Adrenal gland (tissue), 12 donors: ENCODE measurements around the gene FMNL2. TPM values are rescaled to one million over a fixed set of nuclear protein-coding genes. Genes with fewer than 3 reads are reported as not detected.
A peak's percentile ranks its signal among the peaks of the same experiment; 100 is the strongest.

Experiments
- DNase-seq, 7 donors: peaks; one replicate each; pipeline ENCODE4 v3.0.0-alpha.2; 2019 to 2020
- H3K27ac ChIP-seq, 5 donors: fragments of 200-600 bp; sonication (generic) in 4 of 5; 1 replicate in 3 of 5; 2 replicates in 2 of 5; pipeline versions ENCODE4 v1.5.1 to v1.8.0; 2016 to 2020; ENCODE audit warnings: mild to moderate bottlenecking in 1 of 5
- H3K27me3 ChIP-seq: fragments of 200-600 bp; 2 replicates; pipeline ENCODE4 v1.8.0; 2021
- H3K36me3 ChIP-seq, 2 donors: fragments of 200-600 bp; replicated peaks in 1 of 2; 1 replicate in 1 of 2; 2 replicates in 1 of 2; pipeline versions ENCODE4 v1.5.1 to v1.8.0; 2018 to 2022
- H3K4me1 ChIP-seq, 2 donors: fragments of 200-600 bp; replicated peaks in 1 of 2; 1 replicate in 1 of 2; 2 replicates in 1 of 2; pipeline versions ENCODE4 v1.5.1 to v1.8.0; 2018 to 2021
- H3K4me3 ChIP-seq, 4 donors: fragments of 200-600 bp; sonication (generic) in 3 of 4; one replicate each; pipeline ENCODE4 v1.5.1; 2016 to 2018
- H3K9me3 ChIP-seq, 3 donors: fragments of 200-600 bp; sonication (generic) in 1 of 3; replicated peaks in 1 of 3; 1 replicate in 2 of 3; 2 replicates in 1 of 3; pipeline versions ENCODE4 v1.5.1 to v1.8.0; 2016 to 2021
- CTCF ChIP-seq, 6 experiments: fragments of 450-650 bp in 4 of 6; fragments of 200-600 bp in 2 of 6; sonication (generic) in 1 of 6; IDR thresholded peaks; 1 replicate in 5 of 6; 2 replicates in 1 of 6; pipeline versions ENCODE4 v1.5.1 to v1.8.0; 2016 to 2021; ENCODE audit warnings: antibody characterized with exemption in 6 of 6, mild to moderate bottlenecking in 2 of 6, moderate library complexity in 1 of 6
- POLR2A ChIP-seq, 2 donors: fragments of 450-650 bp; IDR thresholded peaks; one replicate each; pipeline ENCODE4 v1.6.1; 2017; ENCODE audit warnings: antibody characterized with exemption in 2 of 2, mild to moderate bottlenecking in 2 of 2, moderate library complexity in 1 of 2
- WGBS, 4 donors: extraction: QIAGEN DNeasy Blood & Tissue Kit in 2 of 4; methylation state at CpG; one replicate each; pipeline versions ENCODE4 v1.1.5 to v1.1.7; 2013 to 2017; 5-methylcytosine and 5-hydroxymethylcytosine counted together
- intact Hi-C, 2 donors: fragments of 100-400 bp; cut with DNase I; formaldehyde crosslinking; loops; one replicate each; pipeline versions ENCODE4 v1.14.1 to v1.15.0; 2022 to 2023
- polyA plus RNA-seq, 3 donors: library from polyadenylated mRNA; stranded (reverse); fragments of 200-250 nt in 2 of 3; fragments of 350-450 nt in 1 of 3; fragmentation: Illumina TruSeq in 1 of 3; extraction: RNeasy Lipid Tissue Mini Kit (QIAGEN cat#74804) in 1 of 3; gene quantifications; one replicate each; pipeline ENCODE4 v1.2.3, GENCODE V29; 2013 to 2014
- total RNA-seq, 9 donors: library from RNA; depleted of rRNA in 4 of 9; stranded (reverse); fragments of >200 nt in 4 of 9; fragments of 120-200 nt in 1 of 9; fragmentation: NEBNext Ultra II Directional in 1 of 9; extraction: Animal tissue kit (Norgen Biotek cat#: 25700) in 1 of 9; gene quantifications; one replicate each; pipeline versions ENCODE4 v1.1.0 to v1.2.4, GENCODE V29; 2013 to 2023
- donor health status: healthy with polysubstance abuse.
- donor health status: Bipolar disorder and iron deficiency.
- donor health status: DM: yes; HTN: yes; CAD: no.
- donor health status: DM: no; HTN: no; CAD: no.
- donor health status: DM: no; HTN: no; CAD: no.
- donor health status: DM: yes; HTN: yes; CAD: no.

The FMNL2 gene
- total and polyA plus RNA-seq, 12 donors, result 23.5 to 54.2 (median 36.7) TPM

- intact Hi-C loops, result no loop called here
- Histone ChIP-seq H3K9me3 (no peaks in the 10 kb centered on the region), H3K36me3 (no peaks in the 10 kb centered on the region), H3K27me3 (no peaks in the 10 kb centered on the region), H3K27ac (peak overlapping the region in 2 of 5 donors; percentile 6 to 43), H3K4me3 (no peak overlapping the region), H3K4me1 (peaks cover 31 to 54% of the 10 kb centered on the region in 2 donors)
- TF ChIP-seq POLR2A (IDR thresholded peaks at IDR 0.05), result no peak
- no peak for TF ChIP-seq CTCF (IDR thresholded peaks at IDR 0.05)
- no peak for DNase-seq
- WGBS, 4 donors, result 77 to 91% (median 87%) methylated on average over 2 of the region's 2 CpGs
Measured at GRCh38 chr2:152400607-152401214, 65.7 kb downstream of the FMNL2 start.

GRCh38 chr2:152402780-152403759 is 68.1 kb downstream of the FMNL2 start:
- Histone ChIP-seq H3K36me3 (no peaks in the 10 kb centered on the region), H3K27me3 (no peaks in the 10 kb centered on the region), H3K27ac (peak overlapping the region in 2 of 5 donors; percentile 32 to 46), H3K4me1 (peaks cover 41 to 62% of the 10 kb centered on the region in 2 donors), H3K4me3 (peak overlapping the region in 1 of 4 donors; percentile 13), H3K9me3 (no peaks in the 10 kb centered on the region)
- TF ChIP-seq POLR2A (IDR thresholded peaks at IDR 0.05), result no peak
- no peak for TF ChIP-seq CTCF (IDR thresholded peaks at IDR 0.05)
- DNase-seq, result peak in 2 of 7 donors; percentile 47 to 51
- intact Hi-C loops, result no loop called here
- 31 to 37% (median 33%) methylated on average over 12 of the region's 12 CpGs for WGBS, 4 donors

- no peak for TF ChIP-seq POLR2A (IDR thresholded peaks at IDR 0.05)
- no peak for TF ChIP-seq CTCF (IDR thresholded peaks at IDR 0.05)
- intact Hi-C loops, result no loop called here
- Histone ChIP-seq H3K27me3 (no peaks in the 10 kb centered on the region), H3K4me3 (no peak overlapping the region), H3K9me3 (no peaks in the 10 kb centered on the region), H3K36me3 (no peaks in the 10 kb centered on the region), H3K27ac (peak overlapping the region in 4 of 5 donors; percentile 27 to 70 (median 50)), H3K4me1 (peaks cover 42 to 74% of the 10 kb centered on the region in 2 donors)
- 67 to 81% (median 73%) methylated on average over 2 of the region's 2 CpGs for WGBS, 4 donors
- peak in 2 of 7 donors; percentile 39 to 42 for DNase-seq
Measured at GRCh38 chr2:152405206-152406118, 70.5 kb downstream of the FMNL2 start.
